Measurements from ENCODE around the gene TOR1A.

TOR1A gene

DNA sequence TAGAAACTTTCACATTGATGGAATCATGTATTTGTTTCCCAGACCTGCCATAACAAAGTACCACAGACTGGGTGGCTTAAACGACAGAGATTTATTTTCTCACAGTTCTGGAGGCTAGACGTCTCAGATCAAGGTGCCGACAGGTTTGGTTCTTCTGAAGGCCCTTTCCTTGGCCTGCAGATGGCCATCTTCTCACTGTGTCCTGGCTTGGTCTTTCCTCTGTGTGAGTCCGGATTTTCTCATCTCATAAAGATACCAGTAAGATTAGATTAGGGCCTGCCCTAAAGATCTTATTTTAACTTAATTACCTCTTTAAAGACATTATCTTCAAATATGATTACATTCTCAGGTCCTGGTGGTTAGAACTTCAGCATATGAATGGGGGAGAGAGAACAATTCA, 17.1 kb upstream of the TOR1A start:
- H3K9me3 ChIP-seq (ENCODE audit: control insufficient read depth, low read length), result no peaks in the 10 kb centered on the region
- no peak overlapping the region for H4K91ac ChIP-seq (ENCODE audit: low read length)
- H3K18ac ChIP-seq (ENCODE audit: low read depth in 1 of 2, low read length in 2 of 2), result no peak overlapping the region
- no peak overlapping the region for H3K4me2 ChIP-seq (ENCODE audit: low read length, poor library complexity, severe bottlenecking)
- H3K36me3 ChIP-seq (ENCODE audit: control insufficient read depth in 1 of 2, insufficient read depth in 2 of 2, low read depth in 1 of 2, low read length in 2 of 2), result peaks cover 4 to 14% of the 10 kb centered on the region in 2 experiments
- no peak overlapping the region for H3K23ac ChIP-seq (ENCODE audit: low read length in 2 of 2)
- 88% methylated on average over 3 of the region's 4 CpGs for WGBS
- H4K8ac ChIP-seq (ENCODE audit: low read length), result no peak overlapping the region
- no peak overlapping the region for H3K9ac ChIP-seq (ENCODE audit: low read length)
- H3K14ac ChIP-seq (ENCODE audit: low read length in 2 of 2), result no peak overlapping the region
- no peaks in the 10 kb centered on the region for H3K27me3 ChIP-seq (ENCODE audit: control insufficient read depth in 1 of 2, insufficient read depth in 1 of 2, low read length in 2 of 2)
- no peak overlapping the region for H2AK5ac ChIP-seq (ENCODE audit: low read length, severe bottlenecking)
- H2BK15ac ChIP-seq (ENCODE audit: low read depth, poor library complexity, severe bottlenecking), result no peak overlapping the region
- peaks cover 29% of the 10 kb centered on the region for H3K79me1 ChIP-seq (replicated peaks; ENCODE audit: low read length, poor library complexity, severe bottlenecking)
- H2BK5ac ChIP-seq (ENCODE audit: low read depth, low read length, poor library complexity, severe bottlenecking), result no peak overlapping the region
- no peak overlapping the region for H2AFZ ChIP-seq (ENCODE audit: low read depth, low read length)
- no peak overlapping the region for H2BK120ac ChIP-seq (ENCODE audit: low read depth, low read length)
- no peak overlapping the region for H3K27ac ChIP-seq (ENCODE audit: low read length, poor library complexity, severe bottlenecking)
- peaks cover 22% of the 10 kb centered on the region for H3K4me1 ChIP-seq (ENCODE audit: control insufficient read depth, insufficient read depth, low read depth, low read length)
- DNase-seq, result no peak
- H3K4me3 ChIP-seq (ENCODE audit: insufficient read depth in 1 of 2, low read depth in 1 of 2, low read length in 2 of 2), result no peak overlapping the region
- H3K4ac ChIP-seq (ENCODE audit: low read depth in 1 of 2, low read length in 2 of 2), result no peak overlapping the region
- H2BK12ac ChIP-seq (ENCODE audit: low read length in 2 of 2), result no peak overlapping the region

DNA sequence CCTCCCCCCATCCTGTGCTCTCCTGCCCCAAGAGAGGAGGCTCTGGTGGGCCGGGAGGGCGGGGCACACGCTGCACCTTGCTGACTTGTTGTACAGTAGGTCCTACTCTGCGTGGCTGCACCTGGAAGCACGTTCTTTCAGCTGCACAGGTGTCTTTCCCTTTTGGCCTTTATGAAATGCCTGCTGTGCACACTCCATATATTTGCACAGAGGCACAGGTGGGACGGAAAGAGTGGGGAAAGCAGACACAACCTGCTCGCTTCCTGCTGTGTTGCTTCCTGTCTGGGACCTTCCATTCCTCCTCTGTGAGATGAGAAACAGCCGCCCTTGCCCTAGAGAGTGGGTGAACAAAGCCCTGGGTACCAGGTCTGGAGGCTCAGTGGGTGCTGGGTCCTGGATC, 16.1 kb upstream of the TOR1A start:
- no peak overlapping the region for H3K18ac ChIP-seq (ENCODE audit: low read depth in 1 of 2, low read length in 2 of 2)

DNA sequence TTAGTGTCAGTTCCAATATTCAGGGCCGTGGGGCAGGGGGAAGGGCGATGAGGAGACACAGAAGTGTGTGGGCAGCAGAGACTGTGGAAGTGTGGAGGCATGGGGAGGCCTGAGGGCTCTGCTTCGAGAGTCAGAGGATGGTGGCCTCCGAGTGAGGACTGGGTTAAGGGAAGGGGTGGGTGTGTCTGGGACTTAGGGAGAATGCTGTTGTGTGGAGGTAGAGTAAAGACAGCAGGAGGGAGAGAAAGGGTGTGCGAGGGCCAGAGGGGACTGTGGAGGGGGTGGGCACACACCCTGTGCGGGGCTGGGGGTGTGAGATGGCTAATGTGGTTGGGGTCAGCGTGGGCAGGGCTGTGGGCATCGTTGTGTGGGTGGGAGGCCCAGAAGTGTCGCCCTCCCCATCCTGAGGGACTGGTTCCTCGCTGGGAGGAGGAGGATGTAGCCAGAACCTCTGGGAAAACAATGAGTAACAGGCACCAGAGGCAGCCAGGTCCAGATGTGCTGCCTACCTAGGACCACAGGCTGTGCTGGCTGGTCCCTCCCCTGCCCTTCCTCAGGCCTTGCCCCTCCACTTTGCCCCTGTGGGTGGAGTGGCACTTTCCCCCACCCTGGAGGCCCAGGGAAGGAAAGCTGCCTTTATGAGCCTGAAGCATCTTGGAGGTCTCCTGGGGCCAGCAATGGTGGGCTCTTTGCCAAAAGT, 15.5 kb upstream of the TOR1A start:
- DNase-seq, result no peak
- peaks cover 4 to 14% of the 10 kb centered on the region in 2 experiments for H3K36me3 ChIP-seq (ENCODE audit: control insufficient read depth in 1 of 2, insufficient read depth in 2 of 2, low read depth in 1 of 2, low read length in 2 of 2)
- H3K79me1 ChIP-seq (replicated peaks; ENCODE audit: low read length, poor library complexity, severe bottlenecking), result peaks cover 37% of the 10 kb centered on the region
- H3K14ac ChIP-seq (ENCODE audit: low read length in 2 of 2), result no peak overlapping the region
- H3K27ac ChIP-seq (ENCODE audit: low read length, poor library complexity, severe bottlenecking), result no peak overlapping the region
- H2BK5ac ChIP-seq (ENCODE audit: low read depth, low read length, poor library complexity, severe bottlenecking), result no peak overlapping the region
- peak overlapping the region; percentile 6 for H2BK120ac ChIP-seq (ENCODE audit: low read depth, low read length)
- no peak overlapping the region for H3K4me2 ChIP-seq (ENCODE audit: low read length, poor library complexity, severe bottlenecking)
- H2BK12ac ChIP-seq (ENCODE audit: low read length in 2 of 2), result peak overlapping the region; percentile 40 to 95
- H3K4ac ChIP-seq (ENCODE audit: low read depth in 1 of 2, low read length in 2 of 2), result peak overlapping the region in 1 of 2 experiments; percentile 47
- H3K4me1 ChIP-seq (ENCODE audit: control insufficient read depth, insufficient read depth, low read depth, low read length), result peaks cover 22% of the 10 kb centered on the region
- no peak overlapping the region for H3K4me3 ChIP-seq (ENCODE audit: insufficient read depth in 1 of 2, low read depth in 1 of 2, low read length in 2 of 2)
- peak overlapping the region; percentile 39 for H3K9ac ChIP-seq (ENCODE audit: low read length)
- H3K23ac ChIP-seq (ENCODE audit: low read length in 2 of 2), result no peak overlapping the region
- 82% methylated on average over 9 of the region's 10 CpGs for WGBS
- peak overlapping the region; percentile 42 to 44 for H3K18ac ChIP-seq (ENCODE audit: low read depth in 1 of 2, low read length in 2 of 2)
- H2AFZ ChIP-seq (ENCODE audit: low read depth, low read length), result no peak overlapping the region
- H3K9me3 ChIP-seq (ENCODE audit: control insufficient read depth, low read length), result no peaks in the 10 kb centered on the region
- peak overlapping the region; percentile 64 for H4K8ac ChIP-seq (ENCODE audit: low read length)
- H4K91ac ChIP-seq (ENCODE audit: low read length), result peak overlapping the region; percentile 93
- peak overlapping the region; percentile 73 for H2BK15ac ChIP-seq (ENCODE audit: low read depth, poor library complexity, severe bottlenecking)
- no peak overlapping the region for H2AK5ac ChIP-seq (ENCODE audit: low read length, severe bottlenecking)
- H3K27me3 ChIP-seq (ENCODE audit: control insufficient read depth in 1 of 2, insufficient read depth in 1 of 2, low read length in 2 of 2), result no peaks in the 10 kb centered on the region

More for the DNA sequence above, 16.1 kb upstream of the TOR1A start:
- H3K9ac ChIP-seq (ENCODE audit: low read length), result no peak overlapping the region
- no peak overlapping the region for H2BK5ac ChIP-seq (ENCODE audit: low read depth, low read length, poor library complexity, severe bottlenecking)
- H4K8ac ChIP-seq (ENCODE audit: low read length), result no peak overlapping the region
- no peak overlapping the region for H4K91ac ChIP-seq (ENCODE audit: low read length)
- peaks cover 22% of the 10 kb centered on the region for H3K4me1 ChIP-seq (ENCODE audit: control insufficient read depth, insufficient read depth, low read depth, low read length)
- no peaks in the 10 kb centered on the region for H3K9me3 ChIP-seq (ENCODE audit: control insufficient read depth, low read length)
- WGBS, result 94% methylated on average over 8 of the region's 8 CpGs
- H2BK120ac ChIP-seq (ENCODE audit: low read depth, low read length), result no peak overlapping the region
- no peak overlapping the region for H2BK12ac ChIP-seq (ENCODE audit: low read length in 2 of 2)
- no peak for DNase-seq
- H3K79me1 ChIP-seq (replicated peaks; ENCODE audit: low read length, poor library complexity, severe bottlenecking), result peaks cover 34% of the 10 kb centered on the region
- no peak overlapping the region for H3K27ac ChIP-seq (ENCODE audit: low read length, poor library complexity, severe bottlenecking)
- no peak overlapping the region for H3K4me2 ChIP-seq (ENCODE audit: low read length, poor library complexity, severe bottlenecking)
- H3K4ac ChIP-seq (ENCODE audit: low read depth in 1 of 2, low read length in 2 of 2), result no peak overlapping the region
- no peak overlapping the region for H3K4me3 ChIP-seq (ENCODE audit: insufficient read depth in 1 of 2, low read depth in 1 of 2, low read length in 2 of 2)
- H2AK5ac ChIP-seq (ENCODE audit: low read length, severe bottlenecking), result no peak overlapping the region
- no peaks in the 10 kb centered on the region for H3K27me3 ChIP-seq (ENCODE audit: control insufficient read depth in 1 of 2, insufficient read depth in 1 of 2, low read length in 2 of 2)
- H3K36me3 ChIP-seq (ENCODE audit: control insufficient read depth in 1 of 2, insufficient read depth in 2 of 2, low read depth in 1 of 2, low read length in 2 of 2), result peaks cover 4 to 14% of the 10 kb centered on the region in 2 experiments
- peak overlapping the region; percentile 6 for H2BK15ac ChIP-seq (ENCODE audit: low read depth, poor library complexity, severe bottlenecking)
- no peak overlapping the region for H2AFZ ChIP-seq (ENCODE audit: low read depth, low read length)
- H3K23ac ChIP-seq (ENCODE audit: low read length in 2 of 2), result no peak overlapping the region
- H3K14ac ChIP-seq (ENCODE audit: low read length in 2 of 2), result no peak overlapping the region

DNA sequence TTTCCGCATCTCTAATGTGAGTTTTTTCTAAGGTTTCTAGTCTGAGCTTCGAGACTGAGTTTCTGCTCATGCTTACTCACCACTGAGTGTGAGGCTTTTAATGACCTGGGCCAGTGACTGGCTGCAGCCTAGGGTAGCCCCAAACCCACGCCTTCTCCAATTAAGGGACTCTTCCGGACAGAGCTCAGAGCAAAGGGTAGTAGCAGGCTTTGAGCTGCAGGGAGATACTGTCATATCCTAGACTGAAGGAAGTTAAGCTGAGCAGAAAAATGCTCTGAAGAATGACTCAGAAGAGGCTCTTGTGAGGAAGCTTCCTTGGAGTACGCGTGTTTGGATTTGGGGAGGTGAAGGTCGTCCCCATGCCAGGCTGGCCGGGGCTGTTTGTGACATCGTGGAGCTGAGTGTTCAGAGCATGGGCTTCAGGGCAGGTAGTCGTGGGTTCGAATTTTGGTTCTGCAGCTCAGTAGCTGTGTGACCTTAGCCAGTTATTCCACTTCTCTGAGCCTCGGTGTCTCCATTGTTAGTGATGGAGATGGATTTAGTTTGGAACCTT, 14.8 kb upstream of the TOR1A start:
- DNase-seq, result peak; percentile 92
- Histone ChIP-seq H2BK12ac (ENCODE audit: low read length in 2 of 2) (peak overlapping the region; percentile 55 to 95), H3K18ac (ENCODE audit: low read depth in 1 of 2, low read length in 2 of 2) (peak overlapping the region; percentile 16 to 42), H3K36me3 (ENCODE audit: control insufficient read depth in 1 of 2, insufficient read depth in 2 of 2, low read depth in 1 of 2, low read length in 2 of 2) (peaks cover 4 to 14% of the 10 kb centered on the region in 2 experiments), H4K91ac (ENCODE audit: low read length) (peak overlapping the region; percentile 93), H2BK5ac (ENCODE audit: low read depth, low read length, poor library complexity, severe bottlenecking) (no peak overlapping the region), H3K27me3 (ENCODE audit: control insufficient read depth in 1 of 2, insufficient read depth in 1 of 2, low read length in 2 of 2) (no peaks in the 10 kb centered on the region), H3K23ac (ENCODE audit: low read length in 2 of 2) (no peak overlapping the region), H3K9me3 (ENCODE audit: control insufficient read depth, low read length) (no peaks in the 10 kb centered on the region), H4K8ac (ENCODE audit: low read length) (peak overlapping the region; percentile 65), H3K79me1 (replicated peaks; ENCODE audit: low read length, poor library complexity, severe bottlenecking) (peaks cover 38% of the 10 kb centered on the region), H3K4me2 (ENCODE audit: low read length, poor library complexity, severe bottlenecking) (no peak overlapping the region), H3K14ac (ENCODE audit: low read length in 2 of 2) (no peak overlapping the region), H2BK15ac (ENCODE audit: low read depth, poor library complexity, severe bottlenecking) (no peak overlapping the region), H3K4me1 (ENCODE audit: control insufficient read depth, insufficient read depth, low read depth, low read length) (peaks cover 22% of the 10 kb centered on the region), H2AK5ac (ENCODE audit: low read length, severe bottlenecking) (no peak overlapping the region), H3K4me3 (ENCODE audit: insufficient read depth in 1 of 2, low read depth in 1 of 2, low read length in 2 of 2) (no peak overlapping the region), H2AFZ (ENCODE audit: low read depth, low read length) (no peak overlapping the region), H2BK120ac (ENCODE audit: low read depth, low read length) (no peak overlapping the region), H3K4ac (ENCODE audit: low read depth in 1 of 2, low read length in 2 of 2) (no peak overlapping the region), H3K9ac (ENCODE audit: low read length) (peak overlapping the region; percentile 39), H3K27ac (ENCODE audit: low read length, poor library complexity, severe bottlenecking) (no peak overlapping the region)
- WGBS, result 33% methylated on average over 12 of the region's 12 CpGs
